ENCODE results near the gene IFI27L1. TPM values are rescaled to one million over a fixed set of nuclear protein-coding genes. Genes with fewer than 3 reads are reported as not detected.
A peak's percentile ranks its signal among the peaks of the same experiment; 100 is the strongest.

Gene IFI27L1, protein sequence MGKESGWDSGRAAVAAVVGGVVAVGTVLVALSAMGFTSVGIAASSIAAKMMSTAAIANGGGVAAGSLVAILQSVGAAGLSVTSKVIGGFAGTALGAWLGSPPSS
- total RNA-seq: 10 to 100 TPM in 2 of 4 donors, 1 to 10 TPM in 2; 6.2 to 22.6 (median 10.3) TPM

DNA sequence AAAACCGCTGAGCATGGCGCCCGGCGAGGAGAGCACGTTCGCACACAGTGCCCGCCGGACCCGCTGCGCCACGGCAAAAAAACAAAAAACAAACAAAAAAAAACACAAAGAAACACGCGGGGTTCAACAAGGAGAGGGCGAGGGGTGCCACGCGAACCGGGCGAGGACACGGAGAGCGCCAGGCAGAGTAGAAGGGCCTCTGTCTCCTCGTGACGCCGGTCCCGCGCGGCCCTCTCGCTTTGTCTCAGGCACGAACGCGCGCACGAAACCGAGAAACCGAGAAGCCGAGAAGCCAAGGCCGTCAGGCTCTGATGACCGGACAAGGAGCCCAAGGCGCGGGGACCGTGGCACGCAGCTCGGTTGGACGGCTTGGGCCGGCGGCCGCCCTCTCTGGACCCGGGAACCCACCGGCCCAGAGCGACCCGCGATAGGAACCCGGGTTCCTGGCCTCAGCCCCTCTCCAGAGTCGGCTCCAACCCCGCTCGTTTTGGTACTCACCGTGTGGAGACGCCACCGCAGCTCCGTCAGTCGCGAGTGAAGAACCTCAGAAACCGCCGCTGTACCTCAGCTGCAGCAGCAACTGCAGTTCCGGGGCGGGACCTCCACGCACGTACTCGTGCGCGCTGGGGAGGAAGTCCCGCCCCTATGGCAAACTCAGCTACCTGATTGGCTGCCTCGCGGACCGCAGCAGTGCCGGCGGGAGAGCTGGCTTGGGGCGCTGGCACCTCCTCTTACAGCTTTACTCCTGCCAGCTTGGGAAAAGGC is at the start of gene IFI27L1, which contains the start of gene DDX24:
IFI27L1 (plus strand) TSS at position 690 of the 765 bp plus-strand sequence. CDS start 15,628 bp downstream, outside the sequence.
DDX24 (minus strand) TSS at position 582 of the 765 bp plus-strand sequence. CDS start 1,460 bp downstream, outside the sequence.
- DNase-seq (ENCODE audit: low spot score in 2 of 2): peak; percentile 98 to 99
- TF ChIP-seq, protein P1, sequence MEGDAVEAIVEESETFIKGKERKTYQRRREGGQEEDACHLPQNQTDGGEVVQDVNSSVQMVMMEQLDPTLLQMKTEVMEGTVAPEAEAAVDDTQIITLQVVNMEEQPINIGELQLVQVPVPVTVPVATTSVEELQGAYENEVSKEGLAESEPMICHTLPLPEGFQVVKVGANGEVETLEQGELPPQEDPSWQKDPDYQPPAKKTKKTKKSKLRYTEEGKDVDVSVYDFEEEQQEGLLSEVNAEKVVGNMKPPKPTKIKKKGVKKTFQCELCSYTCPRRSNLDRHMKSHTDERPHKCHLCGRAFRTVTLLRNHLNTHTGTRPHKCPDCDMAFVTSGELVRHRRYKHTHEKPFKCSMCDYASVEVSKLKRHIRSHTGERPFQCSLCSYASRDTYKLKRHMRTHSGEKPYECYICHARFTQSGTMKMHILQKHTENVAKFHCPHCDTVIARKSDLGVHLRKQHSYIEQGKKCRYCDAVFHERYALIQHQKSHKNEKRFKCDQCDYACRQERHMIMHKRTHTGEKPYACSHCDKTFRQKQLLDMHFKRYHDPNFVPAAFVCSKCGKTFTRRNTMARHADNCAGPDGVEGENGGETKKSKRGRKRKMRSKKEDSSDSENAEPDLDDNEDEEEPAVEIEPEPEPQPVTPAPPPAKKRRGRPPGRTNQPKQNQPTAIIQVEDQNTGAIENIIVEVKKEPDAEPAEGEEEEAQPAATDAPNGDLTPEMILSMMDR (IDR thresholded peaks at IDR 0.05): no peak
- peak in 1 of 2 donors; percentile 94 for TF ChIP-seq POLR2A (IDR thresholded peaks at IDR 0.05)
- peak within 1 kb of the TSS; percentile 92 for H3K4me3 ChIP-seq (ENCODE audit: low read depth, poor library complexity, severe bottlenecking)
- WGBS, 2 donors: 0% methylated on average over 42 to 52 of the region's 77 CpGs
- intact Hi-C loops (cut with DNase I; ENCODE audit: low total_unique reads): no loop called here

DNA sequence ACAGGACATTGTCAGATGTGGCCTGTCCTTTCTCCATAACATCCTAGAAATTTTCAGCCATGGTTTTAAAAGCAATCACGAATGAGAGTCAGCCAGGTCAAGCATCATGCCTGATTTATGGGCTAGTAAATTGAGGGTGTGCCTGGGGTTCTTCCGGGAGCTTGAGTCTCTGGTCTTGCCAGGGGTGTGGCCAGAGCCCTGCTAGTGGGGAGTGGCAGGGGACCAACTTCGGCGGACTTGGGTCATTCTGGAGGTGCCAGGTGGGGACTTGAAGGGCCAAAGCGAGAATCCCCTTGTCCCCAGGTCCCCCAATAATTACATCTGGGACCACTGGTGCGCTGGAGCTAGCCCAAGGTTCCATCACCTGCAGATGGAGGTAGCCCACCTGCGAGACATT is 49.2 kb upstream of the IFI27L1 start:
- TF ChIP-seq POLR2A (IDR thresholded peaks at IDR 0.05): no peak
- TF ChIP-seq, protein P1 (IDR thresholded peaks at IDR 0.05): no peak
- intact Hi-C loops (cut with DNase I; ENCODE audit: low total_unique reads): no loop called here

DNA sequence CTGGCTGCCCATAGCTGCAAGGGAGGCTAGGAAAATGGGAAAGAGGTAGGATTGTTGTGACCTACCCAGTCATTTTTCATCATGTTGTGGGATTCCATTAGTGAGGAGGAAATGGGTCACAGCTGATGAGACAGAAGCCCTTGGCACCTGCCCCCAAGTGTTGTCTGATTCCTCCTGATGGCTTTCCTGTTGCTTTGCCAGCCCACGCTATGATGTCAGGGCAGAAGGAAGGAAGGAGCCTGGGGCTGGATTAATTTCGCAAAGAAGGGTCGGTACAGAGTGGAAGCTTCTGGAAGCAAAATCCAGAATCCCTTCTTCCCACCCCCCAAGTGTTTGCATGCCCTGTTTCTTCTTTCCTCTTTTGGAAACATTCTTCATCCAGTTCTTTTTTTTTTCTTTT is 46.2 kb upstream of the IFI27L1 start:
- 81% methylated on average over 3 of the region's 3 CpGs for WGBS, 2 donors
- TF ChIP-seq, protein P1 (IDR thresholded peaks at IDR 0.05): no peak
- TF ChIP-seq POLR2A (IDR thresholded peaks at IDR 0.05): no peak
- DNase-seq (ENCODE audit: low spot score in 2 of 2): no peak
- intact Hi-C loops (cut with DNase I; ENCODE audit: low total_unique reads): loop anchor here (5.0 kb wide), 1 partner anchor 102 kb away; no protein-coding TSS in a partner anchor
- H3K4me3 ChIP-seq (ENCODE audit: low read depth, poor library complexity, severe bottlenecking): no peak overlapping the region

More for the DNA sequence above, 49.2 kb upstream of the IFI27L1 start:
- H3K4me3 ChIP-seq (ENCODE audit: low read depth, poor library complexity, severe bottlenecking): no peak overlapping the region
- 59 to 63% methylated on average over 7 of the region's 7 CpGs for WGBS, 2 donors
- no peak for DNase-seq (ENCODE audit: low spot score in 2 of 2)

DNA sequence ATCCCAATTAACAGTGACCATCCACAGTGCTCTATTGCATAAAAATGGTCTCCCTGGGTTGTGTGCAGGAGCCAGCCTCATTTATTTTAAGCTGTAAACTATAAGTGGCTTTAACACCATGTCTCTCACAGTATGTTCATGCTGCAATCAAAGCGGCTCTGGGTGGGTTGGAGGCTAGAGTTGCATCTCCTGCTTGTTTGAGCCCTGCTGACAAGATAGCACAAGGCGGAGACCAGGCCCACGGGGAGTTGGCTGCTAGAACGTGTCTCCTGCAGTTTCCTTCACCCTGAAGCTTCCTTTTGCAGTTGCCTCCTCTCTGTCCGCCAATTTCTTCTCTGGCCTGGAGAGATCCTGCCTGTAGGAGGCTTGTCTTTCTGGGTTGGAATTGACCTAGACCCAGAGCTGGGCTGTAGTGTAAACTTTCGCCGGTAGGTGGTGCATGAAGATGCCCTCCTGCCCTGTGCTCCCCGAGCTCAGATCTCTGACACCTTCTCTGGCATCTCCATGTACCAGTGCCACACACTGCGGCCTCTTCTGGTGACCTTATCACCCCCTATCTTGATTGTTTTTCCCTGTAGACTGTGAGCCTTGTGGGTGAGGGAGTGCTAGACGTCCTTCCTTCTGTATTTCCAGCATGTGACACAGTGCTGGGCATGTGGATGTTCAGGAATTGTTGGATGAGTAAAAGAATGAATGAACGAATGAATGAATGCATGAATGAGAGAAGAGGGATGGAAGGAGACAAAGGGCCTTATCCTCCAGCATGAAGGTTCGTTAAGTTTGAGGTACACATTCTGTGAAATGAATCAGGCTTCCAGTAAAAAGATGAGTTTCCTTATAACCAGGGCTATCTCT is 44.6 kb upstream of the IFI27L1 start:
- WGBS, 2 donors: 31 to 38% methylated on average over 12 of the region's 12 CpGs
- no peak for TF ChIP-seq POLR2A (IDR thresholded peaks at IDR 0.05)
- TF ChIP-seq, protein P1 (IDR thresholded peaks at IDR 0.05): peak in 1 of 3 donors; percentile 59
- intact Hi-C loops (cut with DNase I; ENCODE audit: low total_unique reads): loop anchor here (5.0 kb wide), 1 partner anchor 101 kb away; no protein-coding TSS in a partner anchor
- no peak overlapping the region for H3K4me3 ChIP-seq (ENCODE audit: low read depth, poor library complexity, severe bottlenecking)
- peak; percentile 71 to 92 for DNase-seq (ENCODE audit: low spot score in 2 of 2)

DNA sequence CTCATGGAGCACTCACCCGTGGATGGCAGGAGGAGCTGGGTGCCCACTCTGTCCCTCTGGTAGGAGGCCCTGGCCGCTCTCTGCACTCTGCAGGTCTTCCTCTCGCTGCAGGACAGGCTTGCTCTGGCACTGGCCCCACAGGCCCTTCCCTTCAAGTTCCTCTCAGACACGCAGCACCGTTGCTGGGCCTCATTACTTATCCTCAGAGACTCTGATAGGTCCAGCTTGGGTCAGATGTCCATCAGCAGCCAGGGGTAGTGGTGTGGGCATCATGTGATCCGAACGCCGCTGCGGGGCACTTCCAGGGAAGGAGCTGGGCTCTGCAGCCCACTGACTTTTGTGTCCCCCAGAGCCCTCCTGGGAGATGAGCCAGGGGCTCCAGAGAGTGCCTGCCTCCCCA is 43.2 kb upstream of the IFI27L1 start:
- intact Hi-C loops (cut with DNase I; ENCODE audit: low total_unique reads): loop anchor here (5.0 kb wide), 1 partner anchor 99 kb away; no protein-coding TSS in a partner anchor
- no peak for DNase-seq (ENCODE audit: low spot score in 2 of 2)
- TF ChIP-seq, protein P1 (IDR thresholded peaks at IDR 0.05): no peak
- TF ChIP-seq POLR2A (IDR thresholded peaks at IDR 0.05): no peak
- H3K4me3 ChIP-seq (ENCODE audit: low read depth, poor library complexity, severe bottlenecking): no peak overlapping the region
- 86 to 89% methylated on average over 5 to 8 of the region's 9 CpGs for whole genome bisulfite sequencing, 2 donors

All from lower leg skin (tissue), 4 donors.